Measurements from ENCODE around the gene CAMKMT.
A peak's percentile ranks its signal among the peaks of the same experiment; 100 is the strongest.

The CAMKMT gene

GRCh38 chr2:44361330-44362206 is at the start of gene CAMKMT, which contains the start of gene PREPL:
TSS of gene CAMKMT (plus strand) at chr2:44361947.
TSS of gene PREPL (minus strand) at chr2:44361494. CDS start at chr2:44346342, 15,152 bp downstream.
- peak within 1 kb of the TSS; percentile 94 for H3K4me3 ChIP-seq (ENCODE audit: low read depth, low read length)
- ChIA-PET CTCF (interaction anchor here (0.7 to 2.3 kb wide), 12 partner anchors 9 to 594 kb away, joined by 3 to 10 read pairs (median 6); no protein-coding TSS in a partner anchor), POLR2A (interaction anchor here (0.8 to 2.0 kb wide), 3 partner anchors 10 to 1074 kb away, joined by 4 to 12 read pairs (median 12); no protein-coding TSS in a partner anchor)
- no peak for TF ChIP-seq CTCF (IDR thresholded peaks at IDR 0.05; ENCODE audit: insufficient read depth, low read length, missing control alignments)
- DNase-seq (ENCODE audit: low read depth, low spot score), result peak; percentile 85

GRCh38 chr2:44314362-44314761 is 47.4 kb upstream of the CAMKMT start:
- POLR2A ChIA-PET, result no interaction called here
- H3K4me3 ChIP-seq (ENCODE audit: low read depth, low read length), result no peak overlapping the region
- no peak for DNase-seq (ENCODE audit: low read depth, low spot score)
- no peak for TF ChIP-seq CTCF (IDR thresholded peaks at IDR 0.05; ENCODE audit: insufficient read depth, low read length, missing control alignments)
- CTCF ChIA-PET, result interaction anchor here (1.0 kb wide), 1 partner anchor 10 kb away, joined by 3 read pairs; no protein-coding TSS in a partner anchor

GRCh38 chr2:44315945-44316344 is 45.8 kb upstream of the CAMKMT start:
- H3K4me3 ChIP-seq (ENCODE audit: low read depth, low read length), result no peak overlapping the region
- TF ChIP-seq CTCF (IDR thresholded peaks at IDR 0.05; ENCODE audit: insufficient read depth, low read length, missing control alignments), result no peak
- DNase-seq (ENCODE audit: low read depth, low spot score), result no peak
- ChIA-PET CTCF (interaction anchor here (0.5 kb wide), 1 partner anchor 83 kb away, joined by 3 read pairs; no protein-coding TSS in a partner anchor), POLR2A (no interaction called here)

GRCh38 chr2:44320832-44321231 is 40.9 kb upstream of the CAMKMT start:
- TF ChIP-seq CTCF (IDR thresholded peaks at IDR 0.05; ENCODE audit: insufficient read depth, low read length, missing control alignments), result no peak
- POLR2A ChIA-PET, result no interaction called here
- CTCF ChIA-PET, result interaction anchor here (0.7 to 1.0 kb wide), 4 partner anchors 25 to 158 kb away, joined by 3 to 4 read pairs (median 3); no protein-coding TSS in a partner anchor
- no peak for DNase-seq (ENCODE audit: low read depth, low spot score)
- no peak overlapping the region for H3K4me3 ChIP-seq (ENCODE audit: low read depth, low read length)

- CTCF ChIA-PET, result no interaction called here
- no peak for TF ChIP-seq CTCF (IDR thresholded peaks at IDR 0.05; ENCODE audit: insufficient read depth, low read length, missing control alignments)
- POLR2A ChIA-PET, result no interaction called here
Observed at GRCh38 chr2:44321360-44321759, 40.4 kb upstream of the CAMKMT start.

GRCh38 chr2:44324971-44325426 is 36.7 kb upstream of the CAMKMT start:
- ChIA-PET POLR2A (interaction anchor here (0.6 kb wide), 1 partner anchor 72 kb away, joined by 3 read pairs; no protein-coding TSS in a partner anchor), CTCF (interaction anchor here (1.2 to 1.4 kb wide), 2 partner anchors 237 to 281 kb away, joined by 3 to 6 read pairs; no protein-coding TSS in a partner anchor)
- peak; percentile 16 for DNase-seq (ENCODE audit: low read depth, low spot score)
- TF ChIP-seq CTCF (IDR thresholded peaks at IDR 0.05; ENCODE audit: insufficient read depth, low read length, missing control alignments), result no peak
- H3K4me3 ChIP-seq (ENCODE audit: low read depth, low read length), result no peak overlapping the region

More at GRCh38 chr2:44321360-44321759, 40.4 kb upstream of the CAMKMT start:
- DNase-seq (ENCODE audit: low read depth, low spot score), result no peak
- H3K4me3 ChIP-seq (ENCODE audit: low read depth, low read length), result no peak overlapping the region

Data from AG04449 (cell line).